Neural progenitor cell (in vitro differentiated cells): ENCODE measurements around the gene MAGI1. TPM values are rescaled to one million over a fixed set of nuclear protein-coding genes. Genes with fewer than 3 reads are reported as not detected.

Experiments used
- DNase-seq: peaks from one replicate; pipeline ENCODE4 v3.0.0-alpha.2; 2016; ENCODE audit warnings: low spot score
- H2AFZ ChIP-seq: fragments of 200-600 bp; sonication (generic); replicated peaks from 2 replicates; pipeline ENCODE4 v1.6.1; 2016; ENCODE audit warnings: antibody characterized with exemption
- H3F3A ChIP-seq: fragments of 200-600 bp; sonication (generic); 2 replicates; pipeline ENCODE4 v1.6.1; 2016; ENCODE audit warnings: antibody characterized with exemption, low read depth
- H3K27ac ChIP-seq: fragments of 200-600 bp; sonication (generic); 2 replicates; pipeline ENCODE4 v1.5.1; 2016; ENCODE audit warnings: mild to moderate bottlenecking
- H3K27me3 ChIP-seq: fragments of 200-600 bp; sonication (generic); 2 replicates; pipeline ENCODE4 v1.6.1; 2016; ENCODE audit warnings: mild to moderate bottlenecking, moderate library complexity
- H3K36me3 ChIP-seq: fragments of 200-600 bp; sonication (generic); 2 replicates; pipeline ENCODE4 v1.5.1; 2016
- H3K4me1 ChIP-seq: fragments of 200-600 bp; sonication (generic); 2 replicates; pipeline ENCODE4 v1.6.1; 2016; ENCODE audit warnings: mixed run types
- H3K4me2 ChIP-seq: fragments of 200-600 bp; sonication (generic); 2 replicates; pipeline ENCODE4 v1.6.1; 2016
- H3K4me3 ChIP-seq: fragments of 200-600 bp; sonication (generic); 2 replicates; pipeline ENCODE4 v1.5.1; 2016
- H3K79me2 ChIP-seq: fragments of 200-600 bp; sonication (generic); 2 replicates; pipeline ENCODE4 v1.6.1; 2016; ENCODE audit warnings: low read depth
- H3K9ac ChIP-seq: fragments of 200-600 bp; sonication (generic); 2 replicates; pipeline ENCODE4 v1.6.1; 2016
- H3K9me3 ChIP-seq: fragments of 200-600 bp; sonication (generic); 2 replicates; pipeline ENCODE4 v1.5.1; 2016; ENCODE audit warnings: low read depth
- H4K20me1 ChIP-seq: fragments of 200-600 bp; sonication (generic); 2 replicates; pipeline ENCODE4 v1.6.1; 2016; ENCODE audit warnings: low read depth
- H3K27ac Mint-ChIP-seq: 3 replicates; pipeline ENCODE4 v1.8.0; 2021; ENCODE audit warnings: mixed read lengths
- H3K27me3 Mint-ChIP-seq: 2 replicates; pipeline ENCODE4 v1.8.0; 2022; ENCODE audit warnings: low read depth, mild to moderate bottlenecking, inconsistent platforms, moderate library complexity, mixed read lengths; ENCODE audit not compliant: insufficient read depth
- H3K36me3 Mint-ChIP-seq: 3 replicates; pipeline ENCODE4 v1.8.0; 2021; ENCODE audit warnings: mixed read lengths
- H3K4me1 Mint-ChIP-seq: 3 replicates; pipeline ENCODE4 v1.8.0; 2021; ENCODE audit warnings: mixed read lengths
- H3K4me3 Mint-ChIP-seq: 3 replicates; pipeline ENCODE4 v1.8.0; 2021; ENCODE audit warnings: mild to moderate bottlenecking, moderate library complexity, mixed read lengths
- H3K9me3 Mint-ChIP-seq: 3 replicates; pipeline ENCODE4 v1.8.0; 2020; ENCODE audit warnings: mixed read lengths
- CTCF ChIP-seq: fragments of 200-600 bp; sonication (generic); IDR thresholded peaks from 2 replicates; pipeline ENCODE4 v1.5.1; 2017; ENCODE audit warnings: antibody characterized with exemption, mild to moderate bottlenecking
- EZH2 ChIP-seq: fragments of 200-600 bp; sonication (generic); IDR thresholded peaks from 2 replicates; pipeline ENCODE4 v1.6.1; 2017; ENCODE audit warnings: antibody characterized with exemption, mild to moderate bottlenecking, moderate library complexity
- EZH2phosphoT487 ChIP-seq: fragments of 200-600 bp; sonication (generic); IDR thresholded peaks from 2 replicates; pipeline ENCODE4 v1.6.1; 2017; ENCODE audit warnings: antibody characterized with exemption
- total RNA-seq: library from RNA; depleted of rRNA; stranded (reverse); fragments of >200 nt; gene quantifications from 2 replicates; pipeline ENCODE4 v1.2.3, GENCODE V29; 2015; ENCODE audit warnings: low replicate concordance

MAGI1 gene
- total RNA-seq, 1 donor from 2014 or later: 40.6 TPM

GRCh38 chr3:65562447-65562846 is 476.3 kb downstream of the MAGI1 start:
- Histone ChIP-seq H4K20me1 (peaks cover 34% of the 10 kb centered on the region), H3K27me3 (no peaks in the 10 kb centered on the region), H3K36me3 (no peaks in the 10 kb centered on the region), H3K27ac (no peak overlapping the region), H3F3A (peaks cover 4% of the 10 kb centered on the region), H3K9ac (no peak overlapping the region), H2AFZ (no peak overlapping the region), H3K9me3 (no peaks in the 10 kb centered on the region), H3K4me3 (no peak overlapping the region), H3K79me2 (peaks cover 94% of the 10 kb centered on the region), H3K4me1 (peaks cover 33% of the 10 kb centered on the region), H3K4me2 (no peak overlapping the region)
- H3K9me3 Mint-ChIP-seq: no peaks in the 10 kb centered on the region
- no peak overlapping the region for H3K4me3 Mint-ChIP-seq
- no peak for TF ChIP-seq EZH2
- no peak for TF ChIP-seq CTCF
- no peak for TF ChIP-seq EZH2phosphoT487
- no peak for DNase-seq
- no peaks in the 10 kb centered on the region for H3K27me3 Mint-ChIP-seq
- no peak overlapping the region for H3K27ac Mint-ChIP-seq
- H3K4me1 Mint-ChIP-seq: peaks cover 46% of the 10 kb centered on the region
- H3K36me3 Mint-ChIP-seq: peaks cover 5% of the 10 kb centered on the region

- Histone ChIP-seq H3K4me1 (peaks cover 33% of the 10 kb centered on the region), H3K4me3 (no peak overlapping the region), H3K79me2 (peaks cover 94% of the 10 kb centered on the region), H3K27ac (peak overlapping the region; percentile 8), H3F3A (peaks cover 4% of the 10 kb centered on the region), H3K9ac (no peak overlapping the region), H4K20me1 (peaks cover 30% of the 10 kb centered on the region), H3K27me3 (no peaks in the 10 kb centered on the region), H3K9me3 (no peaks in the 10 kb centered on the region), H2AFZ (no peak overlapping the region), H3K4me2 (no peak overlapping the region), H3K36me3 (no peaks in the 10 kb centered on the region)
- no peaks in the 10 kb centered on the region for H3K9me3 Mint-ChIP-seq
- TF ChIP-seq CTCF (no peak), EZH2phosphoT487 (no peak), EZH2 (no peak)
- no peaks in the 10 kb centered on the region for H3K27me3 Mint-ChIP-seq
- no peak for DNase-seq
- no peak overlapping the region for H3K27ac Mint-ChIP-seq
- peaks cover 39% of the 10 kb centered on the region for H3K4me1 Mint-ChIP-seq
- H3K4me3 Mint-ChIP-seq: no peak overlapping the region
- H3K36me3 Mint-ChIP-seq: peaks cover 9% of the 10 kb centered on the region
Observed at GRCh38 chr3:65561617-65562016, 477.1 kb downstream of the MAGI1 start.

- Histone ChIP-seq H3K27ac (no peak overlapping the region), H3K9ac (no peak overlapping the region), H3K9me3 (no peaks in the 10 kb centered on the region), H2AFZ (no peak overlapping the region), H3K27me3 (no peaks in the 10 kb centered on the region), H3F3A (peaks cover 4% of the 10 kb centered on the region), H3K4me3 (no peak overlapping the region), H3K36me3 (no peaks in the 10 kb centered on the region), H3K4me1 (peaks cover 33% of the 10 kb centered on the region), H3K4me2 (peak overlapping the region; percentile 6), H4K20me1 (peaks cover 30% of the 10 kb centered on the region), H3K79me2 (peaks cover 94% of the 10 kb centered on the region)
- H3K27me3 Mint-ChIP-seq: no peaks in the 10 kb centered on the region
- no peak overlapping the region for H3K4me3 Mint-ChIP-seq
- no peak for DNase-seq
- peaks cover 9% of the 10 kb centered on the region for H3K36me3 Mint-ChIP-seq
- TF ChIP-seq EZH2: no peak
- no peak for TF ChIP-seq CTCF
- no peak for TF ChIP-seq EZH2phosphoT487
- H3K9me3 Mint-ChIP-seq: no peaks in the 10 kb centered on the region
- H3K4me1 Mint-ChIP-seq: peaks cover 36% of the 10 kb centered on the region
- no peak overlapping the region for H3K27ac Mint-ChIP-seq
Observed at GRCh38 chr3:65560901-65561300, 477.8 kb downstream of the MAGI1 start.
